ENCODE measurements around the gene AGK. TPM values are rescaled to one million over a fixed set of nuclear protein-coding genes. Genes with fewer than 3 reads are reported as not detected.
"Not testable (repeated sequence)": the region's sequence is repeated elsewhere in the genome, so short reads cannot be mapped to it uniquely, and the experiment has no call there.

Gene AGK
- total and polyA plus RNA-seq, 2 experiments from 2014 or later = 21.9 to 37.9 TPM

DNA sequence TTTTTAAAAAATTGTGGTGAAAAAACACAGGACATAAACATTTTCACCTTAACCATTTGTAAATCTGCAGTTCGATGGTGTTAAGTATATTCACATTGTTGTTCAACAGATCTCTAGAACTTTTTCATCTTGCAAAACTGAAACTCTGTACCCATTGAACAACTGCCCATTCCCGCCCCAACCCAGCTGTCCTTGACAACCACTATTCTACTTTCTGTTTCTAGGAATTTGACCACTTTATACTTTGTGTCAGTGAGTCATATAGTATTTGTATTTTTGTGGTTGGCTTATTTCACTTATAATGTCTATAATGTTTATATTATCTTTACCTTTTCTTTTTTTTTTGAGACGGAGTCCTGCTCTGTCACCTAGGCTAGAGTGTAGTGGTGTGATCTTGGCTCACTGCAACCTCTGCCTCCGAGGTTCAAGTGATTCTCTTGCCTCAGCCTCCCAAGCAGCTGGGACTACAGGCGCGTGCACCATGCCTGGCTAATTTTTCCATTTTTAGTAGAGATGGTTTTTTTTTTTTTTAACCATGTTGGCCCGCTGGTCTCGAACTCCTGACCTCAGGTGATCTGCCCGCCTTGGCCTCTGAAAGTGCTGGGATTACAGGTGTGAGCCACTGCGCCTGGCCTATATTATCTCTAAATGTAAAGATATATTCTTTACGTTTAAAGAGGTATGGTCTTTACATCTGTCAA lies 6.8 kb downstream of the AGK start:
- H3K4me2 ChIP-seq; H3K4me3 ChIP-seq; H4K20me1 ChIP-seq (replicated peaks; ENCODE audit: insufficient read depth); H3K27me3 Mint-ChIP-seq (ENCODE audit: insufficient read depth, low read depth, poor library complexity); DNase-seq (ENCODE audit: low spot score); H3K4me1 ChIP-seq (ENCODE audit: insufficient read depth); ATAC-seq; H3K9me2 ChIP-seq (ENCODE audit: insufficient read depth); H3K36me3 ChIP-seq (ENCODE audit: insufficient read depth); H3K4me3 Mint-ChIP-seq; H3K9me3 Mint-ChIP-seq; H3K27ac Mint-ChIP-seq; H3K27ac ChIP-seq (ENCODE audit: low read depth); H2AFZ ChIP-seq; H3F3A ChIP-seq (replicated peaks; ENCODE audit: low read depth); H3K27me3 ChIP-seq (ENCODE audit: insufficient read depth): not testable (repeated sequence)
- Mint-ChIP-seq H3K36me3 (ENCODE audit: low read depth) (peaks cover 70% of the 10 kb centered on the region), H3K4me1 (peaks cover 12% of the 10 kb centered on the region)
- peaks cover 19% of the 10 kb centered on the region; the same call in 1 of the 2 replicates for H3K79me2 ChIP-seq (replicated peaks; ENCODE audit: insufficient read depth)

- ATAC-seq (no peak), DNase-seq (ENCODE audit: low spot score) (no peak)
- peaks cover 18% of the 10 kb centered on the region for H3K4me1 Mint-ChIP-seq
- no peaks in the 10 kb centered on the region for H3F3A ChIP-seq (replicated peaks; ENCODE audit: low read depth)
- no peak overlapping the region for H3K4me2 ChIP-seq
- no peak overlapping the region for H3K27ac ChIP-seq (ENCODE audit: low read depth)
- H2AFZ ChIP-seq = no peak overlapping the region
- no peak overlapping the region for H3K4me3 ChIP-seq
- no peaks in the 10 kb centered on the region for H3K27me3 Mint-ChIP-seq (ENCODE audit: insufficient read depth, low read depth, poor library complexity)
- H3K9me3 Mint-ChIP-seq = peaks cover 7% of the 10 kb centered on the region; the same call in 1 of the 3 replicates
- peaks cover 16% of the 10 kb centered on the region; the same call in 1 of the 2 replicates for H3K79me2 ChIP-seq (replicated peaks; ENCODE audit: insufficient read depth)
- no peaks in the 10 kb centered on the region for H4K20me1 ChIP-seq (replicated peaks; ENCODE audit: insufficient read depth)
- H3K4me1 ChIP-seq (ENCODE audit: insufficient read depth) = 0 out of 2 replicates have a peak, but pooled peaks cover 3% of the 10 kb centered on the region
- H3K36me3 Mint-ChIP-seq (ENCODE audit: low read depth) = peaks cover 73% of the 10 kb centered on the region
- no peak for TF ChIP-seq JUNB (IDR thresholded peaks at IDR 0.05; ENCODE audit: unreplicated experiment)
- TF ChIP-seq NANOG (IDR thresholded peaks at IDR 0.05; ENCODE audit: borderline replicate concordance) = no peak
- TF ChIP-seq STAT1 (IDR thresholded peaks at IDR 0.05; ENCODE audit: unreplicated experiment) = no peak
- no peak for TF ChIP-seq CTCF (conservative IDR thresholded peaks at IDR 0.05; ENCODE audit: low read depth in 2 of 2)
- no peak for TF ChIP-seq CREB1 (CRISPR knock-in tag; IDR thresholded peaks at IDR 0.05; ENCODE audit: low read depth)
- no peak for TF ChIP-seq POLR2AphosphoS5 (IDR thresholded peaks at IDR 0.05; ENCODE audit: low read depth)
- TF ChIP-seq, protein P1, sequence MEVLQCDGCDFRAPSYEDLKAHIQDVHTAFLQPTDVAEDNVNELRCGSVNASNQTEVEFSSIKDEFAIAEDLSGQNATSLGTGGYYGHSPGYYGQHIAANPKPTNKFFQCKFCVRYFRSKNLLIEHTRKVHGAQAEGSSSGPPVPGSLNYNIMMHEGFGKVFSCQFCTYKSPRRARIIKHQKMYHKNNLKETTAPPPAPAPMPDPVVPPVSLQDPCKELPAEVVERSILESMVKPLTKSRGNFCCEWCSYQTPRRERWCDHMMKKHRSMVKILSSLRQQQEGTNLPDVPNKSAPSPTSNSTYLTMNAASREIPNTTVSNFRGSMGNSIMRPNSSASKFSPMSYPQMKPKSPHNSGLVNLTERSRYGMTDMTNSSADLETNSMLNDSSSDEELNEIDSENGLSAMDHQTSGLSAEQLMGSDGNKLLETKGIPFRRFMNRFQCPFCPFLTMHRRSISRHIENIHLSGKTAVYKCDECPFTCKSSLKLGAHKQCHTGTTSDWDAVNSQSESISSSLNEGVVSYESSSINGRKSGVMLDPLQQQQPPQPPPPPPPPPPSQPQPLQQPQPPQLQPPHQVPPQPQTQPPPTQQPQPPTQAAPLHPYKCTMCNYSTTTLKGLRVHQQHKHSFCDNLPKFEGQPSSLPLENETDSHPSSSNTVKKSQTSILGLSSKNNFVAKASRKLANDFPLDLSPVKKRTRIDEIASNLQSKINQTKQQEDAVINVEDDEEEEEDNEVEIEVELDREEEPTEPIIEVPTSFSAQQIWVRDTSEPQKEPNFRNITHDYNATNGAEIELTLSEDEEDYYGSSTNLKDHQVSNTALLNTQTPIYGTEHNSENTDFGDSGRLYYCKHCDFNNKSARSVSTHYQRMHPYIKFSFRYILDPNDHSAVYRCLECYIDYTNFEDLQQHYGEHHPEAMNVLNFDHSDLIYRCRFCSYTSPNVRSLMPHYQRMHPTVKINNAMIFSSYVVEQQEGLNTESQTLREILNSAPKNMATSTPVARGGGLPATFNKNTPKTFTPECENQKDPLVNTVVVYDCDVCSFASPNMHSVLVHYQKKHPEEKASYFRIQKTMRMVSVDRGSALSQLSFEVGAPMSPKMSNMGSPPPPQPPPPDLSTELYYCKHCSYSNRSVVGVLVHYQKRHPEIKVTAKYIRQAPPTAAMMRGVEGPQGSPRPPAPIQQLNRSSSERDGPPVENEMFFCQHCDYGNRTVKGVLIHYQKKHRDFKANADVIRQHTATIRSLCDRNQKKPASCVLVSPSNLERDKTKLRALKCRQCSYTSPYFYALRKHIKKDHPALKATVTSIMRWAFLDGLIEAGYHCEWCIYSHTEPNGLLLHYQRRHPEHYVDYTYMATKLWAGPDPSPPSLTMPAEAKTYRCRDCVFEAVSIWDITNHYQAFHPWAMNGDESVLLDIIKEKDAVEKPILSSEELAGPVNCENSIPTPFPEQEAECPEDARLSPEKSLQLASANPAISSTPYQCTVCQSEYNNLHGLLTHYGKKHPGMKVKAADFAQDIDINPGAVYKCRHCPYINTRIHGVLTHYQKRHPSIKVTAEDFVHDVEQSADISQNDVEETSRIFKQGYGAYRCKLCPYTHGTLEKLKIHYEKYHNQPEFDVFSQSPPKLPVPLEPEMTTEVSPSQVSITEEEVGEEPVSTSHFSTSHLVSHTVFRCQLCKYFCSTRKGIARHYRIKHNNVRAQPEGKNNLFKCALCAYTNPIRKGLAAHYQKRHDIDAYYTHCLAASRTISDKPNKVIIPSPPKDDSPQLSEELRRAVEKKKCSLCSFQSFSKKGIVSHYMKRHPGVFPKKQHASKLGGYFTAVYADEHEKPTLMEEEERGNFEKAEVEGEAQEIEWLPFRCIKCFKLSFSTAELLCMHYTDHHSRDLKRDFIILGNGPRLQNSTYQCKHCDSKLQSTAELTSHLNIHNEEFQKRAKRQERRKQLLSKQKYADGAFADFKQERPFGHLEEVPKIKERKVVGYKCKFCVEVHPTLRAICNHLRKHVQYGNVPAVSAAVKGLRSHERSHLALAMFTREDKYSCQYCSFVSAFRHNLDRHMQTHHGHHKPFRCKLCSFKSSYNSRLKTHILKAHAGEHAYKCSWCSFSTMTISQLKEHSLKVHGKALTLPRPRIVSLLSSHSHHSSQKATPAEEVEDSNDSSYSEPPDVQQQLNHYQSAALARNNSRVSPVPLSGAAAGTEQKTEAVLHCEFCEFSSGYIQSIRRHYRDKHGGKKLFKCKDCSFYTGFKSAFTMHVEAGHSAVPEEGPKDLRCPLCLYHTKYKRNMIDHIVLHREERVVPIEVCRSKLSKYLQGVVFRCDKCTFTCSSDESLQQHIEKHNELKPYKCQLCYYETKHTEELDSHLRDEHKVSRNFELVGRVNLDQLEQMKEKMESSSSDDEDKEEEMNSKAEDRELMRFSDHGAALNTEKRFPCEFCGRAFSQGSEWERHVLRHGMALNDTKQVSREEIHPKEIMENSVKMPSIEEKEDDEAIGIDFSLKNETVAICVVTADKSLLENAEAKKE (CRISPR knock-in tag; IDR thresholded peaks at IDR 0.05) = no peak
- TF ChIP-seq ETS1 (IDR thresholded peaks at IDR 0.05) = no peak
- TF ChIP-seq EZH2phosphoT487 (IDR thresholded peaks at IDR 0.05; ENCODE audit: unreplicated experiment) = no peak
- no peak overlapping the region for H3K27ac Mint-ChIP-seq
- H3K9me2 ChIP-seq (ENCODE audit: insufficient read depth) = 0 out of 2 replicates have a peak, but pooled peaks cover 3% of the 10 kb centered on the region
- no peaks in the 10 kb centered on the region for H3K27me3 ChIP-seq (ENCODE audit: insufficient read depth)
- no peak overlapping the region for H3K4me3 Mint-ChIP-seq
- H3K36me3 ChIP-seq (ENCODE audit: insufficient read depth) = peaks cover 10% of the 10 kb centered on the region
Observed at GRCh38 chr7:141558544-141559183, 7.5 kb downstream of the AGK start.
